Fibroblast of mammary gland (primary cell): ENCODE data around the gene HIBCH.
"Not testable (repeated sequence)": the region's sequence is repeated elsewhere in the genome, so short reads cannot be mapped to it uniquely, and the experiment has no call there.

Source experiments
- DNase-seq: peaks from one replicate; pipeline ENCODE4 v3.0.0-alpha.2; 2010; ENCODE audit warnings: low read depth
- H3K4me3 ChIP-seq: 2 replicates; pipeline ENCODE4 v1.5.1; 2011; ENCODE audit warnings: low read depth, mild to moderate bottlenecking, low read length, moderate library complexity; ENCODE audit not compliant: control insufficient read depth
- CTCF ChIP-seq: conservative IDR thresholded peaks from 2 replicates; pipeline ENCODE4 v1.5.1; 2011; ENCODE audit warnings: low read depth, low read length, inconsistent platforms; ENCODE audit not compliant: control insufficient read depth, insufficient read depth

Gene HIBCH

GRCh38 chr2:190323406-190323805 lies 3.8 kb upstream of the HIBCH start:
- H3K4me3 ChIP-seq = no peak overlapping the region
- no peak for TF ChIP-seq CTCF
- no peak for DNase-seq

- TF ChIP-seq CTCF = no peak
- H3K4me3 ChIP-seq = no peak overlapping the region
- no peak for DNase-seq
These were observed 1.1 kb upstream of the HIBCH start for GRCh38 chr2:190320696-190321095.

- no peak for TF ChIP-seq CTCF
- DNase-seq = no peak
- peak overlapping the region; percentile 94 for H3K4me3 ChIP-seq
These were observed 583 bp downstream of the HIBCH start for GRCh38 chr2:190318931-190319554.

- DNase-seq = peak; percentile 10
- H3K4me3 ChIP-seq = peak overlapping the region; percentile 94
- TF ChIP-seq CTCF = no peak
These were observed 1.1 kb downstream of the HIBCH start for GRCh38 chr2:190318514-190318913.

GRCh38 chr2:190315273-190315672 lies 4.4 kb downstream of the HIBCH start:
- H3K4me3 ChIP-seq = no peak overlapping the region
- no peak for TF ChIP-seq CTCF
- DNase-seq = no peak

GRCh38 chr2:190313880-190314279 lies 5.7 kb downstream of the HIBCH start:
- H3K4me3 ChIP-seq = no peak overlapping the region
- no peak for DNase-seq
- TF ChIP-seq CTCF = no peak

- not testable (repeated sequence) for DNase-seq, H3K4me3 ChIP-seq
These were observed 7.0 kb downstream of the HIBCH start for GRCh38 chr2:190312635-190313025.
